GM13977 (cell line): ENCODE measurements around the gene DMD.
"Not testable (repeated sequence)": the region's sequence is repeated elsewhere in the genome, so short reads cannot be mapped to it uniquely, and the experiment has no call there.

ENCODE experiments used
- DNase-seq: peaks from one replicate; pipeline ENCODE4 v3.0.0; 2012; ENCODE audit warnings: low spot score
- in situ Hi-C: fragments of 300-500 bp; cut with MboI; formaldehyde crosslinking; loops from one replicate; pipeline ENCODE4 v1.12.0; 2022; ENCODE audit warnings: low sequenced_read_pairs, low pct_unique_long_range_greater_than_20kb, mixed read lengths, inconsistent platforms; ENCODE audit not compliant: unreplicated experiment
- TF ChIP-seq, protein P1 (sequence below): IDR thresholded peaks from 2 replicates; pipeline ENCODE4 v1.5.1; 2012; ENCODE audit warnings: mild to moderate bottlenecking, control low read depth; ENCODE audit not compliant: insufficient read depth; ENCODE audit errors: extremely low read depth, missing control alignments

The DMD gene

GRCh38 chrX:31420711-31421151 is 1790.6 kb downstream of the DMD start:
- DNase-seq, result no peak
- TF ChIP-seq, protein P1, sequence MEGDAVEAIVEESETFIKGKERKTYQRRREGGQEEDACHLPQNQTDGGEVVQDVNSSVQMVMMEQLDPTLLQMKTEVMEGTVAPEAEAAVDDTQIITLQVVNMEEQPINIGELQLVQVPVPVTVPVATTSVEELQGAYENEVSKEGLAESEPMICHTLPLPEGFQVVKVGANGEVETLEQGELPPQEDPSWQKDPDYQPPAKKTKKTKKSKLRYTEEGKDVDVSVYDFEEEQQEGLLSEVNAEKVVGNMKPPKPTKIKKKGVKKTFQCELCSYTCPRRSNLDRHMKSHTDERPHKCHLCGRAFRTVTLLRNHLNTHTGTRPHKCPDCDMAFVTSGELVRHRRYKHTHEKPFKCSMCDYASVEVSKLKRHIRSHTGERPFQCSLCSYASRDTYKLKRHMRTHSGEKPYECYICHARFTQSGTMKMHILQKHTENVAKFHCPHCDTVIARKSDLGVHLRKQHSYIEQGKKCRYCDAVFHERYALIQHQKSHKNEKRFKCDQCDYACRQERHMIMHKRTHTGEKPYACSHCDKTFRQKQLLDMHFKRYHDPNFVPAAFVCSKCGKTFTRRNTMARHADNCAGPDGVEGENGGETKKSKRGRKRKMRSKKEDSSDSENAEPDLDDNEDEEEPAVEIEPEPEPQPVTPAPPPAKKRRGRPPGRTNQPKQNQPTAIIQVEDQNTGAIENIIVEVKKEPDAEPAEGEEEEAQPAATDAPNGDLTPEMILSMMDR, result no peak
- in situ Hi-C loops, result no loop called here

DNA sequence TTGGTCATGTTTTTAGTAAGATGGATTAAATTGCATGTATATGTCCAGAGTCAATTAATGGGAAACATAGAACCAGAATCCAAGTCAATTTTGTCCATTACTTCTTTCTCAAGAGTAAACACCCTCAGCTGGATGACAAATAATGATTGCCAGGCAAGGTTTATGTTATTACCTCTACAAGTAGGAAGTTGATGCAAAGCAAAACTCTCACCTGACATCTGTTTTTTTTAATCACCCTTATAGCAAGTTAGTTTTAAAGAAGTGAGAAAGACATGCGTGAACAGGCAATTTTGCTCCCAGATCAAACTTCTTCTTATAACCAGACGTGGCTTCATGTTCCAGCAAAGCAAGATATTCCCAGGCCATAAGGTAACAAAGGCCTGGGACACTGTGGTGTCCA is 1791.0 kb downstream of the DMD start:
- TF ChIP-seq, protein P1, result no peak
- in situ Hi-C loops, result no loop called here
- no peak for DNase-seq

DNA sequence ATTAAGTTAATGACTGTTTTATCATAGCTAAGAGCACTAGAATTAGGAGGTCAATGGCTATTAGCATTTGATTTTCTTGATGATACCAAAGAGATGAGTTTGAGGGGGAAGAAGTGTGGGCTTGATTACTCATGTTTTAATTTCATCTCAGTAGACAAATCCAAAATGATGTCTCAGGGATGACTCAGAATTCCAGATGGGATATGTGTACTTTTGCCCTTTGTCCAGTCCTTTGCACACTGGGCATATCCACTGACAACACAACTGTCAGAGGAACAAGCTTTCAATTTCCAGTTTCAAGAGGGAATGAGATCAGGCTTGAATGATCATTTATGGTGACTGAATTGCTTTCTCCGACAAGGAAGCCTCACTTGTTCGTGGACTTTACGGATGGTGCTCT is 1814.2 kb downstream of the DMD start:
- no peak for DNase-seq
- TF ChIP-seq, protein P1, result no peak

GRCh38 chrX:31392513-31392912 is 1818.8 kb downstream of the DMD start:
- in situ Hi-C loops, result no loop called here
- no peak for DNase-seq
- TF ChIP-seq, protein P1, result no peak

More for the DNA sequence above, 1814.2 kb downstream of the DMD start:
- in situ Hi-C loops, result no loop called here

- TF ChIP-seq, protein P1, result no peak
These were observed 1822.4 kb downstream of the DMD start for GRCh38 chrX:31388946-31389345.

DNA sequence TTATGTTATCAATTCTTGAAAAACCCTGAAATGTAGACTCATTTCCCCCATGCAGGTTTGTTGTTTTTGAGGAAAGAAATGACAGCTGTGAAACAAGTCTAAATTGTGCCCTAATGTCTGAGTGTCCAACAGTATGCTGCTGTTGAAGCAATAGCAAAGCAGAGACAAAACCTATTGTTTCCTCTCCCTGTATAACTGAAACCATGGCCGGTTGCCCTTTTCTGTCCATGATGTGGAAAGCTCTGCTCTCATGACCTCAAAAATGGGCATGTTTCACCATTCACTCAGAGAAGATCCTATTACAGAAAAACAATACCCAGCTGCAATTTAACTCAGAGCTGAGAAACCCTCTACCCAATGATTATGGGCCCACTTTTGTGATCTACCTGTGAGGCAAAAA is 1826.9 kb downstream of the DMD start:
- TF ChIP-seq, protein P1, result no peak
- in situ Hi-C loops, result no loop called here

More at GRCh38 chrX:31388946-31389345, 1822.4 kb downstream of the DMD start:
- no peak for DNase-seq
- in situ Hi-C loops, result no loop called here

DNA sequence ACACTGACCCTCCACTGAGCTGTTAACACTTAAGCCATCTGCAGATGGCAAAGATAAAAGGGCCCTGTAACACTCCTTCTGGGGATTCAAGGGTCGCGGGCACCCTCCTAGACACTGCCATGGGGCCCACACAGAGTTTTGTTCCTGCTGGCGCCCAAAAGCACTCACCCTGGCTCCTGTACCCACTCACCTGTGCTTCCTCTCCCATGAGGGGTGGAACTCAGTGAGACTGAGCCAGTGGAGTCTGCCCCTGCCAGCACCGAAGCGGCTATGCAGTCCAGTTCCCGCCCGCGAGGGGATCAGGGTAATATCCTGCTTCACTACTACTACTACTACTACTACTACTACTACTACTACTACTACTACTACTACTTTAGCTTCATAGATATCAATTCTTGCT is 1827.4 kb downstream of the DMD start:
- in situ Hi-C loops, result no loop called here
- TF ChIP-seq, protein P1, result no peak
- no peak for DNase-seq

More for the DNA sequence above, 1826.9 kb downstream of the DMD start:
- no peak for DNase-seq

DNA sequence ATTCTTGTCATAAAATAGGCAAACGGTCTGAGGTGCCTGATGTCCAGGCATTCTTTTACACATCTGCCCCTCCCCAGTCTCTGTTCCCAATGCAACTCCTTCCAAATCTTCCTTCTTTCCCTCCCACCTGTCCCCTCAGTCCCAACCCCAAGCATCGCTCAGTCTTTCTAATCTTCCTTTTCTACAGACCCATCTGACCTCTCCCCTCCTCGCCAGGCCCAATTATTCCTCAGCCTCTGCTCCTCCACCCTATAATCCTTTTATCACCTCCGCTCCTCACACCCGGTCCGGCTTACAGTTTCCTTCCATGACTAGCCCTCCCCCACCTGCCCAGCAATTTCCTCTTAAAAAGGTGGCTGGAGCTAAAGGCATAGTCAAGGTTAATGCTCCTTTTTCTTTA is 1832.4 kb downstream of the DMD start:
- DNase-seq, in situ Hi-C loops: not testable (repeated sequence)

DNA sequence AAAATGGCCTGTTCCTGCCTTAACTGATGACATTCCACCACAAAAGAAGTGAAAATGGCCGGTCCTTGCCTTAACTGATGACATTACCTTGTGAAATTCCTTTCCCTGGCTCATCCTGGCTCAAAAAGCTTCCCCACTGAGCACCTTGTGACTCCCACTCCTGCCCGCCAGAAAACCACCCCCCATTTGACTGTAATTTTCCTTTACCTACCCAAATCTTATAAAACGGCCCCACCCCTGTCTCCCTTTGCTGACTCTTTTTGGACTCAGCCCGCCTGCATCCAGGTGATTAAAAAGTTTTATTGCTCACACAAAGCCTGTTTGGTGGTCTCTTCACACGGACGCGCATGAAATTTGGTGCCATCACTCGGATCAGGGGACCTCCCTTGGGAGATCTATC is 1833.5 kb downstream of the DMD start:
- DNase-seq, in situ Hi-C loops: not testable (repeated sequence)
